IMR-90 (cell line): Measurements from ENCODE around the gene FAAP100. TPM values are rescaled to one million over a fixed set of nuclear protein-coding genes. Genes with fewer than 3 reads are reported as not detected.

Experiments used
- ATAC-seq: fragments of 200-7000 bp; cut with Tn5 transposase; 2 replicates; pipeline ENCODE4 v1.9.1; 2020; ENCODE audit warnings: low read depth, mild to moderate bottlenecking, moderate library complexity
- BruUV-seq: library from RNA; stranded (reverse); fragments of 400-500 nt; replicated peaks from 2 replicates; lab custom pipeline; 2021; lab: Mats Ljungman, UMichigan
- CTCF ChIA-PET: fragments of 300-600 bp; formaldehyde crosslinking; extraction: SDS; loops from one replicate; lab custom pipeline; 2021; ENCODE audit warnings: antibody characterized with exemption; lab: Yijun Ruan, JAX
- POLR2A ChIA-PET: fragments of 300-600 bp; sonication (Branson Sonifier 250); formaldehyde crosslinking; loops from one replicate; lab custom pipeline; 2022; ENCODE audit warnings: antibody characterized with exemption; ENCODE audit not compliant: unreplicated experiment; lab: Charles Lee
- DNase-seq: peaks from one replicate; pipeline ENCODE4 v3.0.0; 2013
- H2AFZ ChIP-seq: replicated peaks from 2 replicates; pipeline ENCODE3; 2013; ENCODE audit warnings: low read length, mild to moderate bottlenecking; ENCODE audit not compliant: poor library complexity
- H2AK5ac ChIP-seq: 2 replicates; pipeline ENCODE4 v1.6.1; 2013; ENCODE audit warnings: low read depth, low read length, inconsistent platforms
- H2AK9ac ChIP-seq: replicated peaks from 2 replicates; pipeline ENCODE3; 2013; ENCODE audit warnings: mild to moderate bottlenecking, low read depth, low read length, moderate library complexity; ENCODE audit not compliant: poor library complexity
- H2BK120ac ChIP-seq: 2 replicates; pipeline ENCODE4 v1.6.1; 2013; ENCODE audit warnings: low read depth, low read length, inconsistent platforms
- H2BK15ac ChIP-seq: 3 replicates; pipeline ENCODE4 v1.6.1; 2013; ENCODE audit warnings: low read depth, low read length, inconsistent platforms
- H2BK20ac ChIP-seq: 2 replicates; pipeline ENCODE4 v1.6.1; 2013; ENCODE audit warnings: low read depth, mild to moderate bottlenecking, inconsistent platforms, low read length, moderate library complexity
- H2BK5ac ChIP-seq: 2 replicates; pipeline ENCODE4 v1.6.1; 2013; ENCODE audit warnings: mild to moderate bottlenecking, low read depth, low read length, inconsistent platforms; ENCODE audit not compliant: poor library complexity, severe bottlenecking
- H3K14ac ChIP-seq: replicated peaks from 2 replicates; pipeline ENCODE4 v1.6.1; 2013; ENCODE audit warnings: low read depth, low read length, inconsistent platforms
- H3K18ac ChIP-seq: 2 replicates; pipeline ENCODE4 v1.6.1; 2013; ENCODE audit warnings: low read depth, low read length, control low read depth
- H3K23ac ChIP-seq: 2 replicates; pipeline ENCODE4 v1.6.1; 2013; ENCODE audit warnings: low read depth, low read length, inconsistent platforms
- H3K27ac ChIP-seq: 2 replicates; pipeline ENCODE4 v1.5.1; 2013; ENCODE audit warnings: mild to moderate bottlenecking, control low read depth, low read length; ENCODE audit not compliant: insufficient read depth
- H3K27me3 ChIP-seq: 2 replicates; pipeline ENCODE4 v1.6.1; 2013; ENCODE audit warnings: low read length; ENCODE audit not compliant: control insufficient read depth, insufficient read depth
- H3K36me3 ChIP-seq: 2 replicates; pipeline ENCODE4 v1.6.1; 2013; ENCODE audit warnings: low read length, mixed read lengths; ENCODE audit not compliant: control insufficient read depth, insufficient read depth
- H3K4ac ChIP-seq: 2 replicates; pipeline ENCODE4 v1.6.1; 2013; ENCODE audit warnings: low read depth, low read length, inconsistent platforms
- H3K4me1 ChIP-seq: 2 replicates; pipeline ENCODE4 v1.6.1; 2013; ENCODE audit warnings: low read length, mixed read lengths; ENCODE audit not compliant: control insufficient read depth, insufficient read depth
- H3K4me2 ChIP-seq: 2 replicates; pipeline ENCODE4 v1.6.1; 2013; ENCODE audit warnings: low read depth, mild to moderate bottlenecking, control low read depth, low read length, moderate library complexity
- H3K4me3 ChIP-seq: 2 replicates; pipeline ENCODE4 v1.5.1; 2013; ENCODE audit warnings: low read depth, mild to moderate bottlenecking, control low read depth, low read length, moderate library complexity; ENCODE audit not compliant: insufficient read depth
- H3K56ac ChIP-seq: 2 replicates; pipeline ENCODE4 v1.6.1; 2013; ENCODE audit warnings: low read length, inconsistent platforms; ENCODE audit not compliant: insufficient read depth; ENCODE audit errors: extremely low read depth
- H3K79me1 ChIP-seq, 2 experiments: 2 replicates each; pipeline ENCODE4 v1.6.1; 2013; ENCODE audit warnings: low read length in 2 of 2, inconsistent platforms in 1 of 2, low read depth in 1 of 2
- H3K9ac ChIP-seq: 2 replicates; pipeline ENCODE4 v1.6.1; 2013; ENCODE audit warnings: low read depth, low read length, control low read depth
- H3K9me1 ChIP-seq: 2 replicates; pipeline ENCODE4 v1.6.1; 2013; ENCODE audit warnings: low read length, inconsistent platforms; ENCODE audit not compliant: insufficient read depth
- H3K9me3 ChIP-seq: 2 replicates; pipeline ENCODE4 v1.6.1; 2013; ENCODE audit warnings: low read length; ENCODE audit not compliant: control insufficient read depth, insufficient read depth
- H4K20me1 ChIP-seq: 2 replicates; pipeline ENCODE4 v1.6.1; 2013; ENCODE audit warnings: low read length, inconsistent platforms; ENCODE audit not compliant: insufficient read depth
- H4K5ac ChIP-seq: 2 replicates; pipeline ENCODE4 v1.6.1; 2013; ENCODE audit warnings: mild to moderate bottlenecking, low read depth, low read length, control low read depth
- H4K8ac ChIP-seq, 2 experiments: 2 replicates each; pipeline ENCODE4 v1.6.1; 2013; ENCODE audit warnings: low read depth in 2 of 2, low read length in 2 of 2, control low read depth in 1 of 2, inconsistent platforms in 1 of 2
- H4K91ac ChIP-seq: 2 replicates; pipeline ENCODE4 v1.6.1; 2013; ENCODE audit warnings: low read depth, low read length, inconsistent platforms; ENCODE audit not compliant: insufficient read depth
- BHLHE40 ChIP-seq: fragments of 150-350 bp; IDR thresholded peaks from 2 replicates; pipeline ENCODE4 v1.6.1; 2016; ENCODE audit warnings: mild to moderate bottlenecking, low read depth, low read length
- CEBPB ChIP-seq: IDR thresholded peaks from 2 replicates; pipeline ENCODE4 v1.6.1; 2012; ENCODE audit warnings: low read depth, low read length, improper control_type of control experiment
- CHD1 ChIP-seq: IDR thresholded peaks from 2 replicates; pipeline ENCODE4 v1.6.1; 2012; ENCODE audit warnings: low read depth, low read length, improper control_type of control experiment
- CTCF ChIP-seq: conservative IDR thresholded peaks from 2 replicates; pipeline ENCODE4 v1.5.1; 2012; ENCODE audit warnings: mild to moderate bottlenecking, low read depth, low read length, improper control_type of control experiment
- ELK1 ChIP-seq: fragments of 150-350 bp; IDR thresholded peaks from 2 replicates; pipeline ENCODE4 v1.6.1; 2016; ENCODE audit warnings: low read depth, mild to moderate bottlenecking, low read length, moderate library complexity, borderline replicate concordance
- FOS ChIP-seq: fragments of 150-350 bp; IDR thresholded peaks from 2 replicates; pipeline ENCODE4 v1.6.1; 2016; ENCODE audit warnings: low read depth, low read length
- MAFK ChIP-seq: IDR thresholded peaks from 2 replicates; pipeline ENCODE4 v1.6.1; 2012; ENCODE audit warnings: low read depth, low read length, improper control_type of control experiment
- MAZ ChIP-seq: IDR thresholded peaks from 2 replicates; pipeline ENCODE4 v1.6.1; 2012; ENCODE audit warnings: low read depth, mild to moderate bottlenecking, low read length, improper control_type of control experiment, moderate library complexity, borderline replicate concordance
- MXI1 ChIP-seq: IDR thresholded peaks from 2 replicates; pipeline ENCODE4 v1.6.1; 2012; ENCODE audit warnings: low read depth, mild to moderate bottlenecking, low read length, moderate library complexity, borderline replicate concordance
- NFE2L2 ChIP-seq: fragments of 150-350 bp; IDR thresholded peaks from 2 replicates; pipeline ENCODE4 v1.6.1; 2016; ENCODE audit warnings: low read depth, mild to moderate bottlenecking, low read length
- POLR2A ChIP-seq: IDR thresholded peaks from 2 replicates; pipeline ENCODE4 v1.6.1; 2012; ENCODE audit warnings: mild to moderate bottlenecking, low read depth, low read length
- RAD21 ChIP-seq: IDR thresholded peaks from 2 replicates; pipeline ENCODE4 v1.6.1; 2012; ENCODE audit warnings: low read length, improper control_type of control experiment
- RCOR1 ChIP-seq: IDR thresholded peaks from 2 replicates; pipeline ENCODE4 v1.6.1; 2012; ENCODE audit warnings: mild to moderate bottlenecking, low read length, improper control_type of control experiment; ENCODE audit not compliant: insufficient replicate concordance
- RFX5 ChIP-seq: IDR thresholded peaks from 2 replicates; pipeline ENCODE4 v1.8.0; 2012; ENCODE audit warnings: low read depth, mild to moderate bottlenecking, low read length, moderate library complexity
- SMC3 ChIP-seq: fragments of 150-350 bp; IDR thresholded peaks from 2 replicates; pipeline ENCODE4 v1.6.1; 2016; ENCODE audit warnings: low read depth, mild to moderate bottlenecking, antibody characterized with exemption, low read length, moderate library complexity
- USF2 ChIP-seq: fragments of 150-350 bp; IDR thresholded peaks from 2 replicates; pipeline ENCODE4 v1.6.1; 2017; ENCODE audit warnings: mild to moderate bottlenecking, antibody characterized with exemption, low read length, low read depth
- WGBS, 2 experiments: methylation state at CpG; one replicate each; pipeline versions ENCODE4 v1.1.5 to v1.1.7; 2013; ENCODE audit warnings: missing lambda C conversion rate in 2 of 2; ENCODE audit not compliant: insufficient read length in 1 of 2; ENCODE audit errors: extremely low coverage in 2 of 2; 5-methylcytosine and 5-hydroxymethylcytosine counted together
- dilution Hi-C: fragments of 300-500 bp; cut with HindIII; formaldehyde crosslinking; loops from one replicate; pipeline ENCODE4 v1.14.3; 2018; ENCODE audit warnings: low sequenced_read_pairs; ENCODE audit not compliant: unreplicated experiment
- in situ Hi-C: fragments of 300-500 bp; cut with MboI; formaldehyde crosslinking; loops from 3 replicates; pipeline ENCODE4 v1.14.3; 2019; ENCODE audit warnings: low sequenced_read_pairs, inconsistent platforms, mixed read lengths
- intact Hi-C: fragments of 100-400 bp; cut with micrococcal nuclease; formaldehyde crosslinking; loops from 2 replicates; pipeline ENCODE4 v1.10.0; 2022
- polyA plus RNA-seq, 3 experiments: library from polyadenylated mRNA; depleted of rRNA; stranded (reverse); fragments of >200 nt; gene quantifications; 2 replicates each; pipeline ENCODE4 v1.2.3, GENCODE V29; 2012; ENCODE audit warnings: low replicate concordance in 1 of 3
- total RNA-seq: library from RNA; depleted of rRNA; stranded (reverse); fragments of >200 nt; gene quantifications from 2 replicates; pipeline ENCODE4 v1.2.3, GENCODE V29; 2012

The FAAP100 gene
- total and polyA plus RNA-seq, 2 of the 4 experiments (the other 2 are of a cell fraction) = 7.9 to 24.8 TPM

- Histone ChIP-seq H2AK9ac (peak overlapping the region; percentile 1), H4K20me1 (peaks cover 10% of the 10 kb centered on the region), H2BK20ac (peak overlapping the region; percentile 82), H2BK15ac (peak overlapping the region; percentile 63), H3K9ac (peak overlapping the region; percentile 16; the same call in 1 of the 2 replicates), H2BK120ac (peak overlapping the region; percentile 89), H3K14ac (peak overlapping the region; percentile 75), H3K4me3 (no peak overlapping the region; the same call in 1 of the 2 replicates), H3K4me1 (peaks cover 31% of the 10 kb centered on the region), H3K56ac (peak overlapping the region; percentile 69), H3K27ac (peak overlapping the region; percentile 91), H4K5ac (peak overlapping the region; percentile 36), H2BK5ac (peak overlapping the region; percentile 95), H4K91ac (peak overlapping the region; percentile 81), H2AK5ac (peak overlapping the region; percentile 77), H4K8ac (peak overlapping the region; percentile 2 to 80), H3K9me3 (no peaks in the 10 kb centered on the region), H3K23ac (peak overlapping the region; percentile 89), H3K79me1 (peaks cover 30 to 85% of the 10 kb centered on the region in 2 experiments), H3K27me3 (no peaks in the 10 kb centered on the region), H3K4me2 (peak overlapping the region; percentile 80), H2AFZ (no peak overlapping the region), H3K36me3 (peaks cover 57% of the 10 kb centered on the region), H3K9me1 (peaks cover 33% of the 10 kb centered on the region), H3K18ac (peak overlapping the region; percentile 91), H3K4ac (peak overlapping the region; percentile 90)
- DNase-seq = no peak
- ChIA-PET POLR2A (interaction anchor here (0.6 to 1.4 kb wide), 2 partner anchors 13 to 15 kb away, joined by 3 to 5 read pairs; partner anchors contain the start of gene FAAP100), CTCF (interaction anchor here (0.8 to 1.3 kb wide), 3 partner anchors 32 to 83 kb away, joined by 3 to 4 read pairs (median 3); no protein-coding TSS in a partner anchor)
- intact Hi-C loops = no loop called here
- in situ Hi-C loops = no loop called here
- no TSS peak for BruUV-seq
- no peak for TF ChIP-seq SMC3
- no peak for TF ChIP-seq MXI1
- TF ChIP-seq NFE2L2 = no peak
- TF ChIP-seq RAD21 = no peak
- TF ChIP-seq CHD1 = no peak
- TF ChIP-seq MAZ = no peak
- no peak for TF ChIP-seq USF2
- TF ChIP-seq MAFK = no peak
- no peak for TF ChIP-seq CEBPB
- TF ChIP-seq FOS = no peak
- no peak for TF ChIP-seq POLR2A
- TF ChIP-seq CTCF = no peak
- no peak for TF ChIP-seq RCOR1
- no peak for TF ChIP-seq BHLHE40
- TF ChIP-seq ELK1 = no peak
- TF ChIP-seq RFX5 = no peak
- WGBS, 2 experiments = 67% methylated on average over 2 of the region's 4 CpGs; no CpG with 5 or more reads in 1 of the 2 experiments
- no peak for ATAC-seq
- dilution Hi-C loops = no loop called here
Measured at GRCh38 chr17:81567191-81567590, 15.0 kb upstream of the FAAP100 start.
